ENCODE data around the gene WWC2.

Gene WWC2

GRCh38 chr4:183124228-183124627 is 25.2 kb downstream of the WWC2 start:
- no peak for TF ChIP-seq CEBPB (IDR thresholded peaks at IDR 0.05)
- no peak for TF ChIP-seq RAD21 (IDR thresholded peaks at IDR 0.05; ENCODE audit: low read depth)
- no peak for TF ChIP-seq TAF1 (IDR thresholded peaks at IDR 0.05; ENCODE audit: low read depth)
- TF ChIP-seq YY1 (IDR thresholded peaks at IDR 0.05; ENCODE audit: low read depth) = no peak
- TF ChIP-seq NFIC (IDR thresholded peaks at IDR 0.05) = no peak
- no peak for TF ChIP-seq MAX (IDR thresholded peaks at IDR 0.05)
- TF ChIP-seq REST (IDR thresholded peaks at IDR 0.05; ENCODE audit: low read depth) = no peak
- TF ChIP-seq EGR1 (IDR thresholded peaks at IDR 0.05) = no peak

GRCh38 chr4:183124865-183125264 is 25.8 kb downstream of the WWC2 start:
- TF ChIP-seq RAD21 (IDR thresholded peaks at IDR 0.05; ENCODE audit: low read depth) = no peak
- TF ChIP-seq NFIC (IDR thresholded peaks at IDR 0.05) = no peak
- no peak for TF ChIP-seq REST (IDR thresholded peaks at IDR 0.05; ENCODE audit: low read depth)

- TF ChIP-seq CEBPB (IDR thresholded peaks at IDR 0.05) (no peak), TCF12 (IDR thresholded peaks at IDR 0.05; ENCODE audit: low read depth) (no peak), TEAD4 (IDR thresholded peaks at IDR 0.05) (no peak), USF1 (IDR thresholded peaks at IDR 0.05) (no peak), REST (IDR thresholded peaks at IDR 0.05; ENCODE audit: low read depth) (no peak), ZBTB7A (IDR thresholded peaks at IDR 0.05; ENCODE audit: low read depth) (no peak), CREB1 (IDR thresholded peaks at IDR 0.05; ENCODE audit: low read depth) (no peak), YY1 (IDR thresholded peaks at IDR 0.05; ENCODE audit: low read depth) (no peak), RAD21 (IDR thresholded peaks at IDR 0.05; ENCODE audit: low read depth) (no peak), FOXM1 (IDR thresholded peaks at IDR 0.05; ENCODE audit: borderline replicate concordance, low read depth) (no peak), EP300 (IDR thresholded peaks at IDR 0.05; ENCODE audit: borderline replicate concordance) (no peak), EGR1 (IDR thresholded peaks at IDR 0.05) (no peak)
Measured at GRCh38 chr4:183129125-183129524, 30.1 kb downstream of the WWC2 start.

GRCh38 chr4:183129675-183130074 is 30.6 kb downstream of the WWC2 start:
- TF ChIP-seq CEBPB (IDR thresholded peaks at IDR 0.05) (no peak), TCF12 (IDR thresholded peaks at IDR 0.05; ENCODE audit: low read depth) (no peak), USF1 (IDR thresholded peaks at IDR 0.05) (peak; percentile 78), TEAD4 (IDR thresholded peaks at IDR 0.05) (no peak)

GRCh38 chr4:183130328-183131155 is 31.5 kb downstream of the WWC2 start:
- TF ChIP-seq TCF12 (IDR thresholded peaks at IDR 0.05; ENCODE audit: low read depth) (no peak), NFIC (IDR thresholded peaks at IDR 0.05) (peak; percentile 86)

All from Ishikawa (cell line).